ENCODE results near the gene WDR46.

DNA sequence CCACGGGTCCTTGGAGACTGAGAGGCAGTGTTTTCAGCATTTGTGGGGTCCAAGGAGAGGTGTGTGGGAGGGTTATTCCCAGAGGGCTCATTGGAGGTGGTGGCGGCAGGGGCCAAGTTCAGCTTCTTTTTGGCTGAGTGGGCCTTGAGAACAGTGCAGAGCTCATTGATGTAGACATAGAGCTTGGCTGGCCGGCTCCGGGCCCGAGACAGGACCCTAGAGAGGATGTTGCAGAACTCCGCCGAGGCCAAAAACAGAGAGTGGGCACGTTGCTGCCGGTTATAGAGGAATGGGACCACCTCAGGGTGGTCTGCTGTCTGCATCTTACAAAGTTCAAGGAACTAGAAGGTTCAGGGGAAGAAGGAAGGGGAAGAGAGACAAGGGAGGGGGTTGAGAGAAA, 32.2 kb upstream of the WDR46 start:
- TF ChIP-seq, protein P1, sequence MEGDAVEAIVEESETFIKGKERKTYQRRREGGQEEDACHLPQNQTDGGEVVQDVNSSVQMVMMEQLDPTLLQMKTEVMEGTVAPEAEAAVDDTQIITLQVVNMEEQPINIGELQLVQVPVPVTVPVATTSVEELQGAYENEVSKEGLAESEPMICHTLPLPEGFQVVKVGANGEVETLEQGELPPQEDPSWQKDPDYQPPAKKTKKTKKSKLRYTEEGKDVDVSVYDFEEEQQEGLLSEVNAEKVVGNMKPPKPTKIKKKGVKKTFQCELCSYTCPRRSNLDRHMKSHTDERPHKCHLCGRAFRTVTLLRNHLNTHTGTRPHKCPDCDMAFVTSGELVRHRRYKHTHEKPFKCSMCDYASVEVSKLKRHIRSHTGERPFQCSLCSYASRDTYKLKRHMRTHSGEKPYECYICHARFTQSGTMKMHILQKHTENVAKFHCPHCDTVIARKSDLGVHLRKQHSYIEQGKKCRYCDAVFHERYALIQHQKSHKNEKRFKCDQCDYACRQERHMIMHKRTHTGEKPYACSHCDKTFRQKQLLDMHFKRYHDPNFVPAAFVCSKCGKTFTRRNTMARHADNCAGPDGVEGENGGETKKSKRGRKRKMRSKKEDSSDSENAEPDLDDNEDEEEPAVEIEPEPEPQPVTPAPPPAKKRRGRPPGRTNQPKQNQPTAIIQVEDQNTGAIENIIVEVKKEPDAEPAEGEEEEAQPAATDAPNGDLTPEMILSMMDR (conservative IDR thresholded peaks at IDR 0.05; ENCODE audit: low read depth in 2 of 2): no peak
- no peak for TF ChIP-seq EZH2 (IDR thresholded peaks at IDR 0.05; ENCODE audit: low read depth, unreplicated experiment)
- TF ChIP-seq CREB1 (CRISPR knock-in tag; IDR thresholded peaks at IDR 0.05; ENCODE audit: low read depth): no peak
- no peak for TF ChIP-seq POLR2AphosphoS5 (IDR thresholded peaks at IDR 0.05; ENCODE audit: low read depth)
- no peak for TF ChIP-seq EZH2phosphoT487 (IDR thresholded peaks at IDR 0.05; ENCODE audit: unreplicated experiment)
- TF ChIP-seq, protein P2, sequence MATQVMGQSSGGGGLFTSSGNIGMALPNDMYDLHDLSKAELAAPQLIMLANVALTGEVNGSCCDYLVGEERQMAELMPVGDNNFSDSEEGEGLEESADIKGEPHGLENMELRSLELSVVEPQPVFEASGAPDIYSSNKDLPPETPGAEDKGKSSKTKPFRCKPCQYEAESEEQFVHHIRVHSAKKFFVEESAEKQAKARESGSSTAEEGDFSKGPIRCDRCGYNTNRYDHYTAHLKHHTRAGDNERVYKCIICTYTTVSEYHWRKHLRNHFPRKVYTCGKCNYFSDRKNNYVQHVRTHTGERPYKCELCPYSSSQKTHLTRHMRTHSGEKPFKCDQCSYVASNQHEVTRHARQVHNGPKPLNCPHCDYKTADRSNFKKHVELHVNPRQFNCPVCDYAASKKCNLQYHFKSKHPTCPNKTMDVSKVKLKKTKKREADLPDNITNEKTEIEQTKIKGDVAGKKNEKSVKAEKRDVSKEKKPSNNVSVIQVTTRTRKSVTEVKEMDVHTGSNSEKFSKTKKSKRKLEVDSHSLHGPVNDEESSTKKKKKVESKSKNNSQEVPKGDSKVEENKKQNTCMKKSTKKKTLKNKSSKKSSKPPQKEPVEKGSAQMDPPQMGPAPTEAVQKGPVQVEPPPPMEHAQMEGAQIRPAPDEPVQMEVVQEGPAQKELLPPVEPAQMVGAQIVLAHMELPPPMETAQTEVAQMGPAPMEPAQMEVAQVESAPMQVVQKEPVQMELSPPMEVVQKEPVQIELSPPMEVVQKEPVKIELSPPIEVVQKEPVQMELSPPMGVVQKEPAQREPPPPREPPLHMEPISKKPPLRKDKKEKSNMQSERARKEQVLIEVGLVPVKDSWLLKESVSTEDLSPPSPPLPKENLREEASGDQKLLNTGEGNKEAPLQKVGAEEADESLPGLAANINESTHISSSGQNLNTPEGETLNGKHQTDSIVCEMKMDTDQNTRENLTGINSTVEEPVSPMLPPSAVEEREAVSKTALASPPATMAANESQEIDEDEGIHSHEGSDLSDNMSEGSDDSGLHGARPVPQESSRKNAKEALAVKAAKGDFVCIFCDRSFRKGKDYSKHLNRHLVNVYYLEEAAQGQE (IDR thresholded peaks at IDR 0.05; ENCODE audit: unreplicated experiment): no peak
- TF ChIP-seq STAT1 (IDR thresholded peaks at IDR 0.05; ENCODE audit: unreplicated experiment): no peak
- TF ChIP-seq, protein P3, sequence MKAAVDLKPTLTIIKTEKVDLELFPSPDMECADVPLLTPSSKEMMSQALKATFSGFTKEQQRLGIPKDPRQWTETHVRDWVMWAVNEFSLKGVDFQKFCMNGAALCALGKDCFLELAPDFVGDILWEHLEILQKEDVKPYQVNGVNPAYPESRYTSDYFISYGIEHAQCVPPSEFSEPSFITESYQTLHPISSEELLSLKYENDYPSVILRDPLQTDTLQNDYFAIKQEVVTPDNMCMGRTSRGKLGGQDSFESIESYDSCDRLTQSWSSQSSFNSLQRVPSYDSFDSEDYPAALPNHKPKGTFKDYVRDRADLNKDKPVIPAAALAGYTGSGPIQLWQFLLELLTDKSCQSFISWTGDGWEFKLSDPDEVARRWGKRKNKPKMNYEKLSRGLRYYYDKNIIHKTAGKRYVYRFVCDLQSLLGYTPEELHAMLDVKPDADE (IDR thresholded peaks at IDR 0.05): no peak
